Measurements from ENCODE around the gene TTC39C.
"Not testable (repeated sequence)": the region's sequence is repeated elsewhere in the genome, so short reads cannot be mapped to it uniquely, and the experiment has no call there.

TTC39C gene

DNA sequence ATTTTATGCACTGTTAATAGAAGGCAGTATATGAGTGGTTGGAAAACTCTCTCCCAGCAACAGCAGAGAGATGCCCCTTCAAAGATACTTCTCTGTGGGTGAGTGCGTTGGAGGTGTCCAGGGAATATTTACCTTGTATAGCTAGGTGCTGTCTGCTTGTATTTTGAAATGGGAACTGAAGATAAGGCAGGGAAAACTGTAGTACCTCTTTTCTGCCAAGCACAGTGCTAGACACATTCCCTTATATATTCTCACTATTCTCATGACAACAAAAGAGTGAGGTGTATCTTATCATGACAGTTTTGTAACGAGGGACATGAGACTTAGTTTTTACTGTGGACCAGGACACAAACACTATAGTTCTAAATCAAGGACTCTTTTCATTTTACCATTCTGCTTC, 2.1 kb downstream of the TTC39C start:
- DNase-seq (ENCODE audit: low spot score), result peak; percentile 48

DNA sequence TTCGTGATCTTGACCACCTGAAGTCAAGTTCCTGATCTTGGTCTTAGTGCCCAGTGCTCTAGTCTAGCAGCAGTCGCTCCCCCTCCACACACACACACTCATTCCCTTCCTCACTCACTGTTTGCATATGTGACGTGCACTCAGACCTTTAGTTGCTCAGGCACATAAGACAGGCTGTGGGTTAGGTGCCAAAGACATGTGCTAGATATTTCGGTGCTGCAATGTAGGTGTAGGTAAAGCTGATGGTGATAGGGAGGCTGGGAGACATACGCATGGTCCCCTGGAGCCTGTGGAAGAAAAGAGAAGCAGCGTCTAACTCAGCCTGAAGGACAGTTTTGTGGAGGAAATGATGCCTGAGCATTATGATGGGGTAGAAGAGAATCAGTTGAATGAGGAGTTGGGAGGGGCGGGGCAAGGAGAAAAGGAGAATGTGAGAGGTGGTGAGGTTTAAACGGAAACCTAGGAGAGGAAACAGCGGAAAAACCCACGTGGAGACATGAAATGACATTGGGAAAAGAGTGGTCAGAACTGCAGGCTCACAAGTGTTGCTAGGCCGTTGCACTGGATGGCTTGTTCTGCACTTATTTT, 3.8 kb downstream of the TTC39C start:
- DNase-seq (ENCODE audit: low spot score), result no peak

DNA sequence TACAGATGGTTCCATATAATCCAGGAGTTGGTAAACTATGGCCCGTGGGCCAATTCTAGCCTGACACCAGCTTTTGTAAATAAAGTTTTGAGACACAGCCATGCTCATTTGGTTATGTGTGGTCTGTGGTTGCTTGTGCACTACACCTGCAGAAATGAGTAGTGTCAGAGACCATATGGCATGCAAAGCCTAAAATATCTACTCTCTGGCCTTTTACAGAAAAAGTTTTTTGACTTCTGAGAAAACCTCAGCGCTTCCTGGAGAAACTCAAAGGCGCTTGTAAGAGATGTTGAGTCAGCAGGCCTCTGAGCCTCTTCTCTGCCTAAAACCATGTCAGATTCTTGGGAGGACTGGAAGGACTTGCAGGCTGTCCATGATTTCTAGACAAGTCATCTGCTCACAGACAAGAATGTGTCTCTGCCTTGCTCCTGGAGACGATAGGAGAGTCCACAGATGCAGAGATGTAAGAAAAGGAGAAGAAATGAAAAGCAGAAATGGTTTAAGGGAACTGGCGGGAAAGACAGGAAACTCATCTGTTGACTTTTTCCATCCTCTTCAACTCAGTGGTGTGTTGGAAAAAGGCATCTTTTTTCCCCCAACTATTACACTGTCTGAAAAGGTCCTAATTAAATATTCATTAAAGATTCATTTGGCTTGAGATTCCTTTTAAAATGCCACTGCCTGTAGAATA, 5.2 kb downstream of the TTC39C start:
- DNase-seq (ENCODE audit: low spot score), result no peak

DNA sequence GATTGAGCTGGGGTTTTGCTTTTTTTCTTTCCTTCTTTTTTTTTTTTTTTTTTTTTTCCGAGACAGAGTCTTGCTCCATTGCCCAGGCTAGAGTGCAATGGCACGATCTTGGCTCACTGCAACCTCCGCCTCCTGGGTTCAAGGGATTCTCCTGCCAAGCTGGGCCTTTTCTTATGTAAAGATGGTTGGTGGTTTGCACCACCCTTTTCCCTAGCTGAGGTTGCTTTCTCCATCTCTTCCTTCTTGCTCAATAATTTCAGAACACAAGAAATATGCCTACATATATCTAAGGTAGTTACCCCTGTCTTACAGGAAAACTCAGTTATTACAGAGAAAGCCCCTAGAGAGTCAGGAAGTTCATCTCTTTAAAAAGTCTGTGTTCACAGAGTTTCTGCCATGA, 7.0 kb downstream of the TTC39C start:
- DNase-seq (ENCODE audit: low spot score), result no peak

DNA sequence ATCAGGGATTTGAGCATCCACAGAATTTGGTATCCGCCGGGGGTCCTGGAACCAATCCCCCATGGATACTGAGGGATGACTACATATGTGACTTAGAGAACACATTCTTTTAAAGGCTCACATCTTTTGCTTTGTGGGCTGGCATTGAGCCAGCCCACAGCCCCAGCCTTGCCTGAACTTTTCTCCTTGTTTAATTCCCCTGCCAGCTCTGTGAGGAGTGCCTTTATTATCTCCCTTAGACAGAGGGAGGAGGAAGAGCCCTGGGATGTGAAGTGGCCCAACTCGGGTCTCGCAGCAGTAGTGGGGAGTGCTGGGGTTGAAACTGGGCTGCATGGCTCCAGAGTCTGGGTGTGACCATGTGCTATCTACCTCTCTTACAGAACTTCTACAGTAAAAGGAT, 7.6 kb downstream of the TTC39C start:
- DNase-seq (ENCODE audit: low spot score), result peak; percentile 12

- no peak for DNase-seq (ENCODE audit: low spot score)
Measured at GRCh38 chr18:24023185-24023814, 8.7 kb downstream of the TTC39C start.

- DNase-seq (ENCODE audit: low spot score), result no peak
Measured at GRCh38 chr18:24024425-24024824, 9.9 kb downstream of the TTC39C start.

DNA sequence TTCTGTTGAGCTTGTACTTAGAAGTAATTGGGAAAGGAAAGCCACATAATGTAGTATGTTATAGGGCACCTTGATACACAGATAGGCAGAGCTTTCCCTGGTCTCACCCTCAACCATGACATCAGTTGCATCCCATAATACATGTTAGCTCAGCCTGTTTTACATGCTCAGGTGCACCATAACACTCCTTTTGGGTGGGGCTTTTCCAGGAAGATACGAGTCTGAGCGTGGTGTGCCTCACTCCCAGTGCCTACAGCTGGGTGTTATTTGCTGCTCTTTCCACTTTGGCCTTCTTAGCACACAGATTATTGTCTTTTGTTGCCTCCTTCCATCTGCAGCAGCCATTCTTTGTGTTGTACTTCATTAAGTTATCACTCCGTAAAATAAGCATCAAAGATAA, 11.9 kb downstream of the TTC39C start:
- no peak for DNase-seq (ENCODE audit: low spot score)

GRCh38 chr18:24027156-24027827, 12.7 kb downstream of the TTC39C start:
- DNase-seq (ENCODE audit: low spot score), result no peak

DNA sequence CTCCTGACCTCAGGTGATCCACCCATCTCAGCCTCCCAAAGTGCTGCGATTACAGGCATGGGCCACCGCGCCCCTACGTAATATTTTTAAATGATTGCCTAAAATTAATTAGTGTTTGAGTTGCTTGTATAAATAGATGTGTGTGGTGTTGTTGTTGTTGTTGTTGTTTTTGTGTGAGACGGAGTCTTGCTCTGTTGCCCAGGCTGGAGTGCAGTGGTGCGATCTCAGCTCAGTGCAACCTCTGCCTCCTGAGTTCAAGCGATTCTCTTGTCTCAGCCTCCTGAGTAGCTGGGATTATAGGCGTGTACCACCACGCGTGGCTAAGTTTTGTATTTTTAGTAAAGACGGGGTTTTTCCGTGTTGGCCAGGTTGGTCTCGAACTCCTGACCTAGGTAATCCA, 14.4 kb downstream of the TTC39C start:
- DNase-seq (ENCODE audit: low spot score), result not testable (repeated sequence)

DNA sequence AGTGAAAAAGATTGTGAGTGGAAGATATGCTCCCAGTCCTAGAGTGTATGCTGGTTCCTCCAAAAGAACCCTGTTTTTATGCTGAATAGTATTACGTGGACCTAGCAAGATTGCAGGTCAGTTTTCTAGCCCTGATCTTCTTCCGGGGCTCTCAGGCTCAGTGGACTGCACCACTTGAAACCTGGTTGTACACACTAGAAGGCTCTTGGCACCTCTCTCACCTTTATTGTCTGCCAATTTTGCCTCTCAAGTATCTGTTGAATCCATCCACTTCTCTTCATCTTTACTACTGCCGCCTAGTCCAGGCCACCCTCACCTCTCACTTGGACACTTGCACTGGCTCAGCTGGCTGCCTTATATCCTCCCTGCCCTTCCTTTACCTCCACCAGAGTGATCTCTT, 16.8 kb downstream of the TTC39C start:
- no peak for DNase-seq (ENCODE audit: low spot score)

- no peak for DNase-seq (ENCODE audit: low spot score)
Measured at GRCh38 chr18:24031916-24032315, 17.4 kb downstream of the TTC39C start.

DNA sequence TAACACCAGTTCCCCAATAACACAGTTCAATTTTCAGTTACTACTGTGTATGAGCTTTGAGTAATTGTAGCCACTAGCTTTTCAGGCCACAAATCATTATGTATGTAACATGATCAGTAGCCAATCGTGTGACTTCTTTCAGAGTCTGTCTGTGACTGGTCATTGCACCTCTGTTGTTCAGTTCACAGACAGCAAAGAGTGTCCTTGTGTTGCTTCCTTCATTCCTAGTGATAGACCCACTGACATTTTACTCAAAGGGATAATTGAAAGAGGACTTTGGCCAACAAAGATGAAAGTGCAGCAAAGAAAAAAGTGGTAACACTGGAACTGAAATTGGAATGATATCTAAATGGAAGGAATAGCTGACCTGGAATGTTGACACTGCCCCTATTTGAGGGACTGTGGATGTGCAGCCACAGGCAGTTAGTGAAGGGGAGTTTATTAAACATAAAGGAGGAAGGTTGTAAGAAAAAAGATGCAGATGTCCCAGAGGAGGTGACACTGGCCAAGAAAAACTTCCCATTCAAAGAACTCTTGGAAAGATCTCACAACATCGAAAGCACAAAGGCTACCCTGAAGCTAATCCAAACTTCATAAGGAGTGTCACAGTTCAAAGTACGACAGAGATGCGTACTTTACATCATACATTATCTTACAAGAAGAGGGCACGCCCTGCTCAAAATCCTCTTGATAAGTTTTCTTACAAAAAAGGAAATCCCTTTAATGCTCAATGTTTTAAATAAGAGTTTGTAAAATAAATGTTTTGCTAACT, 19.3 kb downstream of the TTC39C start:
- DNase-seq (ENCODE audit: low spot score), result no peak

- no peak for DNase-seq (ENCODE audit: low spot score)
Measured at GRCh38 chr18:24035316-24035715, 20.8 kb downstream of the TTC39C start.

- no peak for DNase-seq (ENCODE audit: low spot score)
Measured at GRCh38 chr18:24039671-24040070, 25.1 kb downstream of the TTC39C start.

DNA sequence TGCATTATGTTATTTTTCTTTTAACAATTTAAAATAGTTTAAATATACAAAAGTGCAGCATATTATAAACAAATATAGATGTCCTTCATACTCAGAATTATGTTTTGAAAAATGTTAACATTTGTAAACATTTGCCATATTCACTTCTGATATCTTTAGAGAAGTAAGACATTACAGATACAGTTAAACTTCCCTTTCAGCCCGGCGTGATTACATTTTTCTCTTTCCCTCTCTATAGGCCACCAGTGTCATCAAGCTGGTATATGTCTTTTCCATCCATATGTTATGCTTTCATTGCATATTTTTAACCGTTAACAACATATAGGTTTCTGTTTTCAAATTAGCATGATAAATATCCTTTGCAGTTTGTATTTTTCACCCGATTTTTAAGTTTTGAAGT, 27.1 kb downstream of the TTC39C start:
- DNase-seq (ENCODE audit: low spot score), result no peak

DNA sequence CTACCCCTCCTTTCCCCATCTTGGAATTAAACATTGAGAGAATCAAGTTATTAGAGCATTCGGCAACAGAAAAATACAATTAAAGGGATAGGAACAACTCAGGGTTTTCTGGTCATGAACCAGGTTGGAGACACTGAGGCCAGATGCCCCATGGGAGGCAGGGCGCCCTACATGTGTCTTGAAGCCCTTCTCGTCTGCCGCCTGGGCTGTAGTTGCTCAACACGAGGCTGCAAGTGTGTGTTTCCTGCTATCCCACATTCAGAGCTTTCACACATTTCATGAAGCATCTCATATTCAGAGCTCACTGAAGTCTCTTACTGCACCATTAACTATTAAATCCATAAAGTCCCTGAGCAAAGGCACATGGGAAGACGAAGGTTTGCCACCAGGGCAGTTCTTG, 28.8 kb downstream of the TTC39C start:
- no peak for DNase-seq (ENCODE audit: low spot score)

- DNase-seq (ENCODE audit: low spot score), result no peak
Measured at GRCh38 chr18:24048261-24048660, 33.7 kb downstream of the TTC39C start.

DNA sequence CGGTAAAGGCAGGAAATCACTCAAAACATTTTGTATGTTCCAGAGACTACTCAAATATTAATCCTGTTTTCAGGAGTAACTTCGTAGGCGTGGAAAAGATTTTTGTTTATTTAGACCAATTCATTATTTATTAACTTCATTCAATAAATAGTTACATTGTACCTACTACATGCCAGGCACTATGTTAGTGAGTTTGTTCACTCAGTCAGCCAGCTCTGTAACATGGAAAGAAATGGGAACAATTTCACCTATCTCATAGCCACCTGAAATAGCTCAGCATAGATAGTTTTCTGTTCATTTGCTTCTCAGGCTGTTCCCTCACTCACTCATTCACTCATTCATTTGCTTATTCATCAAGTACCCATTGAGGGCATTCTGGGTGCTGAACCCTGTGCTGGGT, 34.6 kb downstream of the TTC39C start:
- DNase-seq (ENCODE audit: low spot score), result no peak

DNA sequence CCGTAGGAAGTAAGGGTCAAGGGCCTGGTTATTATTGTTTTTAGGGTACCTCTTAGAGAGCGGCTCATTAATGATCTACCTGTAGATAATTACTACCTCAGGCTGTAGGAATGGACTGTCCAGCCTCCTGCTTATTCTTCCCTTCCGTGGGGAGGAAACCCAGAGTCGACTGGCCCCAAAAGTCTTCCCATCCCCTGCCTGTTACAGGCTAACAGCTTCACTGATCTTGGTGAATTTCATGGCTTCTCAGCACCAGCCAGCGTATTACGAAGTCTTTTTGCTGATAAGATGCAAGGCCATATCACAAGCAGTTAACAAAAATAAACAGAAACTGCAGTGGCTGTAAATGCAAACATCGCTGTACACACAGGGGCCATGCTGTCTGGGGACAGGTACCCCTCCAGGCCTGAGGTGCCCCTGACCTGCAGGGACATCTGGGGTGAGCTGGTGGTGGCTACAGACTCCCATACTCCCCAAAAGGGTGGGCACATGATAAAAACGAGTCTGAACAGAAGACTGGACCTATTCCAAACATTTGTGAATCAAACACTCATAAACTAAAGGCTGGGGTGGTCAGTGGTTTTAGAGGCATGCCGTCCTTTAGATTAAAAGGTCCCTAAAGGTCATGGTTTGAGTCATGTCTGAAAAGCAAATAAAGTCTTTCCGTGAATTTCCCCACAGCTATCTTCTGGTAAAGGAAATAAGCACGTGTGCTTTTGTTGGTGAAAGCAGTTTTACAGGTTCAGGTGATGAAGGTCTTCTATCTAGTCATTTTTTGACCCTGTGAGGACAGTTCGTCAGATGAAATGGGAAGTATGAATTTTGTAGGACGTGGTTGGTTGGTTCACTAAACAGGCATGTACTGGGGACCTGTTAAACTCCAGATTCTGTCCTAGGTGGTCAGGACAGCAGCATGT, 36.7 kb downstream of the TTC39C start:
- peak; percentile 49 for DNase-seq (ENCODE audit: low spot score)

GRCh38 chr18:24052053-24052452, 37.5 kb downstream of the TTC39C start:
- DNase-seq (ENCODE audit: low spot score), result no peak
